Esophagus (tissue), 2 donors: Measurements from ENCODE around the gene AK4. TPM values are rescaled to one million over a fixed set of nuclear protein-coding genes. Genes with fewer than 3 reads are reported as not detected.

Experiments used
- H3K27ac ChIP-seq, 2 donors: one replicate each; pipeline ENCODE4 v1.5.1; 2013; ENCODE audit warnings: low read depth in 2 of 2, mild to moderate bottlenecking in 2 of 2, inconsistent platforms in 1 of 2, low read length in 1 of 2, moderate library complexity in 1 of 2
- H3K27me3 ChIP-seq, 2 donors: one replicate each; pipeline ENCODE4 v1.6.1; 2013; ENCODE audit warnings: low read length in 2 of 2, control low read depth in 1 of 2, mild to moderate bottlenecking in 1 of 2; ENCODE audit not compliant: insufficient read depth in 2 of 2, control insufficient read depth in 1 of 2
- H3K36me3 ChIP-seq, 2 donors: one replicate each; pipeline ENCODE4 v1.6.1; 2013; ENCODE audit warnings: low read length in 1 of 2; ENCODE audit not compliant: control insufficient read depth in 2 of 2, insufficient read depth in 2 of 2
- H3K4me1 ChIP-seq, 2 donors: one replicate each; pipeline ENCODE4 v1.6.1; 2013; ENCODE audit warnings: low read length in 1 of 2; ENCODE audit not compliant: control insufficient read depth in 2 of 2, insufficient read depth in 2 of 2
- H3K4me3 ChIP-seq, 2 donors: one replicate each; pipeline ENCODE4 v1.5.1; 2013; ENCODE audit warnings: low read length in 2 of 2, mild to moderate bottlenecking in 2 of 2, low read depth in 1 of 2, moderate library complexity in 1 of 2
- H3K9me3 ChIP-seq, 2 donors: one replicate each; pipeline ENCODE4 v1.6.1; 2013; ENCODE audit warnings: mild to moderate bottlenecking in 2 of 2, low read depth in 1 of 2, low read length in 1 of 2, moderate library complexity in 1 of 2; ENCODE audit not compliant: control insufficient read depth in 2 of 2, insufficient read depth in 1 of 2
- WGBS, 2 donors: extraction: QIAGEN DNeasy Blood & Tissue Kit; methylation state at CpG; one replicate each; pipeline ENCODE4 v1.1.7; 2013; 5-methylcytosine and 5-hydroxymethylcytosine counted together
- polyA plus RNA-seq, 2 donors: library from polyadenylated mRNA; stranded (reverse); fragments of 200-250 nt; gene quantifications; one replicate each; pipeline ENCODE4 v1.2.3, GENCODE V29; 2013
- donor health status: healthy with polysubstance abuse.
- donor health status: Bipolar disorder and iron deficiency.

Gene AK4
- polyA plus RNA-seq, 2 donors, result 10.8 to 24.0 TPM

DNA sequence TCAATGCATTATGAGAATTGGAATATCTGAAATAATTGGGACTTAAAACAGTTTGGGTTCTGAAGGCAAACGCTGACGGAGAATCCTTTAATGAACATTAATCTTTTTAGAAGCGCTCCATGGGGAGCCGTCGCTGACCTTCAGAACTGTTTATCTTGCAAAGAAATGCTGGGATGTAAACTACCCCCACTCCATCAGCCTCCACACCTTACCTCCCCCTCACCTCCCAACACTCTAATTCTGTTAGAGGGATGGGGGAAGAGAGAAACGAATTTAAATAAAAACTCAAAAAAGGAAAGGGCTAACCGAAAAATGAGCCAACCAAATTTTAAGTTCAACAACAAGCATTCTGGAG lies 117.3 kb downstream of the AK4 start:
- Histone ChIP-seq H3K4me1 (peaks cover 5% of the 10 kb centered on the region in 2 donors), H3K27me3 (no peaks in the 10 kb centered on the region), H3K4me3 (peak overlapping the region in 1 of 2 donors; percentile 36), H3K27ac (no peak overlapping the region), H3K9me3 (no peaks in the 10 kb centered on the region), H3K36me3 (no peaks in the 10 kb centered on the region)
- 2 to 9% methylated on average over 7 of the region's 7 CpGs for WGBS, 2 donors

- Histone ChIP-seq H3K4me3 (peak overlapping the region; percentile 36 to 43), H3K4me1 (peaks cover 5% of the 10 kb centered on the region in 2 donors), H3K27ac (no peak overlapping the region), H3K9me3 (no peaks in the 10 kb centered on the region), H3K36me3 (no peaks in the 10 kb centered on the region), H3K27me3 (no peaks in the 10 kb centered on the region)
- WGBS, 2 donors, result 4 to 6% methylated on average over 59 of the region's 59 CpGs
Measured at GRCh38 chr1:65265651-65266351, 117.8 kb downstream of the AK4 start.

GRCh38 chr1:65266476-65266875 lies 118.5 kb downstream of the AK4 start:
- no peak overlapping the region for H3K4me3 ChIP-seq
- no peaks in the 10 kb centered on the region for H3K36me3 ChIP-seq

DNA sequence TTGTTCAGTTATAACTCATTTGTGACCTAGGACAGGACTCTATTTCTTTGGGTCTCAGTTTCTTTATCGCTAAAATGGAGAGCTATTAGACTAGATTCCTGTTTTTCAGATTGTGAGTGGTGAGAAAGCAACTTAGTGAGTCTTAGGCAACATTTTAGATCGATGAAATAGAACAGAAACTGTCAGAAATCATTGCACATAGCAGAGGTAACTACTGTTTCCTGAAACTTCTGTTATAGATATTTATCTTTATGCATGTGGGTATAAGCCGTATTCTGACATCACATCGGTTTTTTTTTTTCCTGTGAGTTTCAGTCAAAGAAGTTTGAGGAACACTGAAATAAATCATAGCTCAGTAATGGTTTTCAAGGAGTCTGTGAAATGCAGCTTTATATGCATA lies 119.3 kb downstream of the AK4 start:
- H3K9me3 ChIP-seq, result no peaks in the 10 kb centered on the region
- no peaks in the 10 kb centered on the region for H3K27me3 ChIP-seq
- H3K36me3 ChIP-seq, result no peaks in the 10 kb centered on the region
- H3K27ac ChIP-seq, result no peak overlapping the region
- H3K4me1 ChIP-seq, result peaks cover 5% of the 10 kb centered on the region in 2 donors
- 81 to 89% methylated on average over 4 of the region's 4 CpGs for WGBS, 2 donors
- H3K4me3 ChIP-seq, result no peak overlapping the region

More at GRCh38 chr1:65266476-65266875, 118.5 kb downstream of the AK4 start:
- Histone ChIP-seq H3K27me3 (no peaks in the 10 kb centered on the region), H3K4me1 (peaks cover 5% of the 10 kb centered on the region in 2 donors), H3K27ac (no peak overlapping the region), H3K9me3 (no peaks in the 10 kb centered on the region)
- 21 to 35% methylated on average over 1 of the region's 1 CpG for WGBS, 2 donors

- no peaks in the 10 kb centered on the region for H3K9me3 ChIP-seq
- H3K4me3 ChIP-seq, result no peak overlapping the region
- H3K4me1 ChIP-seq, result peaks cover 5% of the 10 kb centered on the region in 2 donors
- WGBS, 2 donors, result 82 to 95% methylated on average over 1 of the region's 1 CpG
- H3K36me3 ChIP-seq, result no peaks in the 10 kb centered on the region
- H3K27me3 ChIP-seq, result no peaks in the 10 kb centered on the region
- no peak overlapping the region for H3K27ac ChIP-seq
Measured at GRCh38 chr1:65267683-65268082, 119.7 kb downstream of the AK4 start.

DNA sequence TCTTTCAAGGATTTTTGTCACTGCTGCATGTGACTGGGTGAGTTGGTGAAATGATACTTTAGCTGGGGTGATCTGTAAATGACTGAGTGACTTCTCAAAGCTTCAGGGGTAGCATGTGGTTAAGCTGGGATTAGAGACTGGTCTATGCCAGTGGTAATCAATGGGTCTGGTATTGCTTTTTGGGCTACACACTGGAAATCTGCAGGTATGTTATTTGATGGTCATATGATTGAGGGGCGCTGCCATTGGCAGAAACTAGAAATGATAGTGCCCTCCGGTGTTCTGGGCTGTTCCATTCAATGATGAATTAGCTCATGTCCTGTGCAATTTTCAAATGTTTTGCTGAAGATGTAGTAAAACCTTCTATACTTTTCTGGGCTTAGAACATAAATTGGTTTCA lies 121.6 kb downstream of the AK4 start:
- Histone ChIP-seq H3K4me3 (no peak overlapping the region), H3K9me3 (no peaks in the 10 kb centered on the region), H3K27ac (no peak overlapping the region), H3K4me1 (peaks cover 5% of the 10 kb centered on the region in 2 donors), H3K27me3 (no peaks in the 10 kb centered on the region), H3K36me3 (no peaks in the 10 kb centered on the region)
- 81 to 95% methylated on average over 2 of the region's 2 CpGs for WGBS, 2 donors

- Histone ChIP-seq H3K4me3 (no peak overlapping the region), H3K36me3 (no peaks in the 10 kb centered on the region), H3K9me3 (no peaks in the 10 kb centered on the region), H3K27me3 (no peaks in the 10 kb centered on the region), H3K27ac (no peak overlapping the region), H3K4me1 (no peaks in the 10 kb centered on the region)
- 62 to 65% methylated on average over 1 of the region's 1 CpG for WGBS, 2 donors
Measured at GRCh38 chr1:65276197-65276939, 128.4 kb downstream of the AK4 start.

DNA sequence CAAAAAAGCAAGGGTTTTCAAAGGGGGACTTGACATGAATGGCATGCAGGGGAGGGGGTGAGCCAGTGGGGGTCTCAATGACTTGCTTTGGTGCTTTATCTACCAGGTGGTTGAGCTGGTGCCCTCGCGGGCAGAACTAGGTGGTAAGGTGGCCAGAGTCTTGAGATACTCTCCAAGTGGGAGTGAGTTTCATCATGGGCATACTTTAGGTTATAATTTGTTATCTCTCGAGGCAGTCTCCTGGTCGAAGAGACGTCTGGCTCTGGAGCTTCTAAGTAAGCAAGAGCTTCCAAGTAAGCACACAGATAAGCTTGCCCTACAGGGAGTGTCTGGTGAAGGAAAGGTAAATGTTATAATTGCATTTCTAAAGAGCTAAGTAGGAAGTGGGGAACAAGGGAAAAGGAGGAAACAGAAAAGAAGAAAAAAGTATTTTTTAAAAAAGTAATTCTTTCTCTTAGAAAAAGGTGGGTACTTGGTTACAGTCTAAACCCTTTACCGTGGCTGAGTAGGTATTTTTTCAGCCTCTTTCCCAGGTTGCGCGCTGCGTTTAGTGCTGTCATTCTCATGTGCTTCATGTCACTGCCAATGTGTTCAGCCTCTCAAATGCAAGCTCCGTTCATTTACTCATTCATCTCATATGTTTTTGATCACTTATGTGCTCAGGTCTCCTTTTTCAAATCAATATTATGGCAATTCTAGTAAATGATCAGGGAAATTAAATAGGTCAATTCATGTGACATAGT lies 129.8 kb downstream of the AK4 start:
- no peaks in the 10 kb centered on the region for H3K9me3 ChIP-seq
- no peak overlapping the region for H3K27ac ChIP-seq
- no peaks in the 10 kb centered on the region for H3K27me3 ChIP-seq
- H3K36me3 ChIP-seq, result no peaks in the 10 kb centered on the region
- H3K4me3 ChIP-seq, result no peak overlapping the region
- no peaks in the 10 kb centered on the region for H3K4me1 ChIP-seq
- WGBS, 2 donors, result 61 to 69% methylated on average over 10 of the region's 10 CpGs

DNA sequence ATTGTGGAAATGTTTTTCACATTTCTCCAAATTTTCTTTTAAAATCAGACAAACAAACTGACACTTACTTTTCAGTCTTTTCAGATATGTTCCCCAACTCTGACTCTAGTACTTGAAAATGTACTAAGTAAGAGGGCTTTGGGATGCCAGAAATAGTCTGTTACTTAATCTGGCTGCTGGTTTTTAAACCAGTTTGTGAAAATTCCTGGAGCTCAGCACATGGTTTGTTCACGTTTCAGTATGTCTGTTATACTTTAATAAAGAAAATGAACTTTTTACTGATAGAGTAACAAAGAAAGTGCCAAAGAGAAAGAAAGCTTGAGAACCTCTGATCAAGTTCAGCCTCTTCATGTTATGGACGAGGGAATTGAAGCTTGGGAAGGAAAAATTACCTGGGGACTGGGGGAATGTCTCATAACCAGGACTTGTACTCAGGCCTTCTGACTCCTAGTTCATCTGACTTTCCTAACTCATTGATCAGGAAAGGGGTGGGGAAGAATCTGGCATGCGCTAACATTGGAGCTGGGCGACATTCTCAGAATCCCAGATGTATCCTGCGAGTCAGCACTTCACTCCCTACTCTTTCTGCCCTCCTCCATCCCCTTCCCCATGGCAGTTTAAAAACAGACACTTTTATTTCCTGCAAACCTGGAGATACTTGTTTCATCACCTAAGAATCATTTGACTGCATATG lies 130.5 kb downstream of the AK4 start:
- Histone ChIP-seq H3K36me3 (no peaks in the 10 kb centered on the region), H3K4me3 (no peak overlapping the region), H3K27ac (no peak overlapping the region), H3K27me3 (no peaks in the 10 kb centered on the region), H3K4me1 (no peaks in the 10 kb centered on the region), H3K9me3 (no peaks in the 10 kb centered on the region)
- 50 to 53% methylated on average over 5 of the region's 5 CpGs for WGBS, 2 donors
